Endothelial cell of umbilical vein (primary cell): ENCODE data around the gene ETS1. TPM values are rescaled to one million over a fixed set of nuclear protein-coding genes. Genes with fewer than 3 reads are reported as not detected.
A peak's percentile ranks its signal among the peaks of the same experiment; 100 is the strongest.

Source experiments
- BruUV-seq: library from RNA; stranded (reverse); fragments of 400-500 nt; replicated peaks from 2 replicates; lab custom pipeline; 2021; lab: Mats Ljungman, UMichigan
- CTCF ChIA-PET: fragments of 300-600, 350-600 bp; sonication (Branson Sonifier 250); formaldehyde crosslinking; loops from one replicate; lab custom pipeline; 2021; ENCODE audit warnings: antibody characterized with exemption, inconsistent platforms; lab: Charles Lee
- POLR2A ChIA-PET: fragments of 300-600, 350-600 bp; sonication (Branson Sonifier 250); formaldehyde crosslinking; loops from one replicate; lab custom pipeline; 2021; ENCODE audit warnings: antibody characterized with exemption, inconsistent platforms; lab: Charles Lee
- DNase-seq: peaks from one replicate; pipeline ENCODE4 v3.0.0-alpha.2; 2011; ENCODE audit warnings: low read depth, low spot score
- FAIRE-seq: peaks from 2 replicates; lab custom pipeline; 2011; peaks lifted over from hg19 to GRCh38; lab: Jason Lieb, UNC
- H2AFZ ChIP-seq: 2 replicates; pipeline ENCODE4 v1.6.0; 2012; ENCODE audit warnings: low read depth, low read length, control low read depth, inconsistent platforms
- H3K27ac ChIP-seq: 2 replicates; pipeline ENCODE4 v1.5.1; 2011; ENCODE audit warnings: low read depth, mild to moderate bottlenecking, control low read depth, low read length, moderate library complexity; ENCODE audit not compliant: insufficient read depth
- H3K27me3 ChIP-seq, 2 experiments: 2 replicates each; pipeline versions ENCODE4 v1.6.0 to v1.6.1; 2011; ENCODE audit warnings: low read length in 2 of 2, mixed read lengths in 1 of 2; ENCODE audit not compliant: control insufficient read depth in 2 of 2, insufficient read depth in 2 of 2
- H3K36me3 ChIP-seq, 2 experiments: 2 replicates in 1 of 2; 3 replicates in 1 of 2; pipeline ENCODE4 v1.5.1; 2011; ENCODE audit warnings: low read length in 2 of 2, mild to moderate bottlenecking in 1 of 2, moderate library complexity in 1 of 2; ENCODE audit not compliant: control insufficient read depth in 2 of 2, insufficient read depth in 2 of 2; ENCODE audit errors: extremely low read depth in 1 of 2
- H3K4me1 ChIP-seq: 3 replicates; pipeline ENCODE4 v1.5.1; 2011; ENCODE audit warnings: mild to moderate bottlenecking, low read length; ENCODE audit not compliant: control insufficient read depth, insufficient read depth; ENCODE audit errors: extremely low read depth
- H3K4me2 ChIP-seq: 2 replicates; pipeline ENCODE4 v1.6.1; 2011; ENCODE audit warnings: low read length, control low read depth, mixed read lengths; ENCODE audit not compliant: insufficient read depth
- H3K4me3 ChIP-seq, 3 experiments: fragments of 200-600 bp in 1 of 3; sonication (generic), shearing (Covaris generic) in 1 of 3; replicated peaks in 1 of 3; 2 replicates each; pipeline ENCODE4 v1.5.1; 2011 to 2016; ENCODE audit warnings: control low read depth in 3 of 3, low read length in 3 of 3, mild to moderate bottlenecking in 2 of 3, inconsistent platforms in 1 of 3, low read depth in 1 of 3, moderate library complexity in 1 of 3; ENCODE audit not compliant: insufficient read depth in 1 of 3
- H3K79me2 ChIP-seq: 2 replicates; pipeline ENCODE4 v1.6.0; 2012; ENCODE audit warnings: low read length, inconsistent platforms; ENCODE audit not compliant: control insufficient read depth, insufficient read depth
- H3K9ac ChIP-seq: replicated peaks from 2 replicates; pipeline ENCODE3; 2011; ENCODE audit warnings: low read length, control low read depth; ENCODE audit not compliant: insufficient read depth; ENCODE audit errors: extremely low read depth
- H3K9me1 ChIP-seq: replicated peaks from 3 replicates; pipeline ENCODE4 v1.6.0; 2011; ENCODE audit warnings: mild to moderate bottlenecking, low read length; ENCODE audit not compliant: control insufficient read depth, insufficient read depth; ENCODE audit errors: extremely low read depth
- H3K9me3 ChIP-seq: replicated peaks from 2 replicates; pipeline ENCODE4 v1.5.1; 2012; ENCODE audit warnings: low read length, inconsistent platforms; ENCODE audit not compliant: control insufficient read depth, insufficient read depth
- H4K20me1 ChIP-seq: replicated peaks from 2 replicates; pipeline ENCODE3; 2011; ENCODE audit warnings: mild to moderate bottlenecking, low read length; ENCODE audit not compliant: control insufficient read depth, insufficient read depth; ENCODE audit errors: extremely low read depth
- CTCF ChIP-seq, 2 donors: IDR thresholded peaks; 1 replicate in 1 of 2; 2 replicates in 1 of 2; pipeline ENCODE4 v1.5.1; 2011; ENCODE audit warnings: low read length in 2 of 2, mild to moderate bottlenecking in 2 of 2, moderate library complexity in 2 of 2, control low read depth in 1 of 2, inconsistent platforms in 1 of 2, low read depth in 1 of 2; ENCODE audit not compliant: insufficient read depth in 1 of 2; ENCODE audit errors: extremely low read depth in 1 of 2
- EZH2 ChIP-seq: IDR thresholded peaks from 2 replicates; pipeline ENCODE4 v1.6.1; 2012; ENCODE audit warnings: borderline replicate concordance, low read depth, mild to moderate bottlenecking, moderate library complexity, low read length, inconsistent platforms; ENCODE audit not compliant: severe bottlenecking
- FOS ChIP-seq: IDR thresholded peaks from 2 replicates; pipeline ENCODE4 v1.6.1; 2011; ENCODE audit warnings: mild to moderate bottlenecking, low read length, moderate library complexity, borderline replicate concordance; ENCODE audit not compliant: insufficient read depth
- GATA2 ChIP-seq: IDR thresholded peaks from 2 replicates; pipeline ENCODE4 v1.7.0; 2011; ENCODE audit warnings: low read depth, mild to moderate bottlenecking, moderate library complexity, mixed read lengths, low read length; ENCODE audit not compliant: insufficient read length, insufficient read depth
- JUN ChIP-seq: IDR thresholded peaks from 2 replicates; pipeline ENCODE4 v1.6.1; 2011; ENCODE audit warnings: borderline replicate concordance, low read depth; ENCODE audit not compliant: insufficient read length, insufficient read depth
- MAX ChIP-seq: IDR thresholded peaks from 2 replicates; pipeline ENCODE4 v1.6.1; 2011; ENCODE audit not compliant: insufficient read depth, insufficient read length
- MYC ChIP-seq: IDR thresholded peaks from one replicate; pipeline ENCODE4 v1.6.1; 2011; ENCODE audit warnings: mild to moderate bottlenecking, low read depth, low read length
- POLR2A ChIP-seq: IDR thresholded peaks from 2 replicates; pipeline ENCODE4 v1.6.1; 2012; ENCODE audit warnings: low read depth, mild to moderate bottlenecking, control low read depth, low read length
- POLR2AphosphoS5 ChIP-seq: IDR thresholded peaks from 2 replicates; pipeline ENCODE4 v1.6.1; 2012; ENCODE audit warnings: low read depth, mild to moderate bottlenecking, control low read depth, low read length, moderate library complexity; ENCODE audit not compliant: insufficient read depth
- dilution Hi-C: fragments of 300-500 bp; cut with MboI; formaldehyde crosslinking; loops from one replicate; pipeline ENCODE4 v1.15.0; 2019; ENCODE audit warnings: low sequenced_read_pairs; ENCODE audit not compliant: extremely low pct_ligation_motif_present
- intact Hi-C: fragments of 100-400 bp; cut with micrococcal nuclease; formaldehyde crosslinking; loops from one replicate; pipeline ENCODE4 v1.10.0; 2022
- polyA plus RNA-seq, 4 experiments: library from polyadenylated mRNA; depleted of rRNA in 3 of 4; stranded (reverse) in 3 of 4; unstranded in 1 of 4; fragments of >200 nt; gene quantifications; 2 replicates each; pipeline versions ENCODE4 v1.2.1 to v1.2.3, GENCODE V29; 2011 to 2012; ENCODE audit warnings: missing spikeins in 1 of 4
- total RNA-seq: library from RNA; stranded (reverse); gene quantifications from 2 replicates; pipeline ENCODE4 v1.2.3, GENCODE V29; 2021

ETS1 gene
- total and polyA plus RNA-seq, 2 donors (not counting 3 experiments of a cell fraction or from before 2014, with no cell fraction given), result 34.2 to 115 TPM

GRCh38 chr11:128575961-128576350 lies 11.4 kb downstream of the ETS1 start:
- Histone ChIP-seq H3K36me3 (no peaks in the 10 kb centered on the region), H3K27me3 (no peaks in the 10 kb centered on the region), H3K4me3 (no peak overlapping the region), H3K79me2 (no peaks in the 10 kb centered on the region), H3K4me1 (peaks cover 43% of the 10 kb centered on the region), H2AFZ (no peak overlapping the region), H3K4me2 (peak overlapping the region; percentile 68), H3K9me1 (no peaks in the 10 kb centered on the region), H3K9me3 (no peaks in the 10 kb centered on the region), H4K20me1 (no peaks in the 10 kb centered on the region), H3K27ac (peak overlapping the region; percentile 84), H3K9ac (peak overlapping the region; percentile 28)
- dilution Hi-C loops, result no loop called here
- no TSS peak for BruUV-seq
- FAIRE-seq, result peak; percentile 97
- CTCF ChIA-PET, result interaction anchor here (0.8 to 2.2 kb wide), 11 partner anchors 11 to 418 kb away, joined by 3 to 9 read pairs (median 5); partner anchors contain the start of gene ETS1
- peak; percentile 96 for DNase-seq
- POLR2A ChIA-PET, result no interaction called here
- intact Hi-C loops, result loop anchor here (1.0 kb wide), 5 partner anchors 19 to 233 kb away; no protein-coding TSS in a partner anchor
- peak; percentile 79 for TF ChIP-seq FOS
- peak; percentile 51 for TF ChIP-seq JUN
- TF ChIP-seq MYC, result no peak
- TF ChIP-seq GATA2, result peak; percentile 32
- no peak for TF ChIP-seq CTCF (IDR thresholded peaks at IDR 0.05; ENCODE audit: extremely low read depth in 1 of 2, insufficient read depth in 1 of 2, low read depth in 1 of 2, low read length in 2 of 2)
- TF ChIP-seq EZH2, result no peak
- peak; percentile 73 for TF ChIP-seq POLR2AphosphoS5
- TF ChIP-seq POLR2A, result peak; percentile 28
- TF ChIP-seq MAX, result no peak
